GM18505 (cell line): ENCODE data around the gene PTGER3.
A peak's percentile ranks its signal among the peaks of the same experiment; 100 is the strongest.

Experiments used
- ATAC-seq: cut with Tn5 transposase; IDR thresholded peaks from one replicate; pipeline ENCODE4 v1.9.1; 2021; ENCODE audit not compliant: unreplicated experiment
- POLR2A ChIP-seq: IDR thresholded peaks from 4 replicates; pipeline ENCODE4 v1.6.1; 2011; ENCODE audit warnings: borderline replicate concordance; ENCODE audit not compliant: insufficient read depth, insufficient read length; ENCODE audit errors: extremely low read depth

PTGER3 gene

DNA sequence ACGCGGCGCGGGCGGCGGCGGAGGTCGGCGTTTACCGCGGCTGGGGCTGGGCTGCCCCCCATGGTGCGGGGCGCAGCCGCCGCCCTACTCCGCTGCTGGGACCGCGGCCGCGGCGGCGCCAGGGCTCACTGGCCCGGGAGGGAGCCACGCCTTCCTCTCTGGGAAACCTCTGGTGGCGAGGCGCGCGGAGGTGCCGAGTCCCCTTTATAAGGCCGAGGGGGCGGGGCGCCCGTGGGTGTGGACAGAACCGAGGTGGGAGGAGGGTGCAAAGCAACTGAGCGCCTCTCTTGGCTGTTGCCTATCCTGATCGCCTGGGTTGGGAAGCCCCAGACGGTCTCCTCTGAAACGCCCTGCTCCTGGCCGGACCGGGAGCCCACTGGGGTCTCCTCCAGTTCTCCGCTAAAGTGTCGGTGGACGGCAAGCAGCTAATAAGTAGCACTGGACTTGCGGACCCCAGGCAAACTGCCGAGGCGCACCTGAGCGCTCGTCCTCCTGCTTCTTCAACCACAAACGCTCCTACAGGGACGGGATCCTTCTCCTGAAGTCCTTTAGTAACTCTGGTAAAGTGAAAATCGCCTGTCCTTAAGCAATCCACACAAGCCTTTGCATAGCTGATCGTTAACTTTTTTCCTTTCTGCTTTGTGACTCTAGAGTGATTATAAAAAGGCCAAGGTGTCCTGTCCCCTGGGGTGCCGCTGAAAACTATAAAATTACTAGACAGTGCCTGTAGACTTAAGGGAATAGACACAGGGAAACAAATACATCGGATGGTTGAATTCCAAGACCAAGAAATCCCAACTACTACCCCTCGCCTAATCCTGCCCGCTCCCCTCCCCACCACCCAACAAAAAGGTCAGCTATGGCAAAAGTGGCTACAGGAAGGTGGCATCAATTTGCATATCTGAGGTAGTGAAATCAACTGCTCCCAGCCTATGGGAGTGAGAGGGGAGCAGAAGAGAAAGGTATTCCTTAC, at the start of gene PTGER3:
Gene PTGER3, minus strand, starts transcription at position 182 of the 973 bp plus-strand sequence. CDS start 239 bp downstream, outside the sequence.
- ATAC-seq = no peak
- no peak for TF ChIP-seq POLR2A

DNA sequence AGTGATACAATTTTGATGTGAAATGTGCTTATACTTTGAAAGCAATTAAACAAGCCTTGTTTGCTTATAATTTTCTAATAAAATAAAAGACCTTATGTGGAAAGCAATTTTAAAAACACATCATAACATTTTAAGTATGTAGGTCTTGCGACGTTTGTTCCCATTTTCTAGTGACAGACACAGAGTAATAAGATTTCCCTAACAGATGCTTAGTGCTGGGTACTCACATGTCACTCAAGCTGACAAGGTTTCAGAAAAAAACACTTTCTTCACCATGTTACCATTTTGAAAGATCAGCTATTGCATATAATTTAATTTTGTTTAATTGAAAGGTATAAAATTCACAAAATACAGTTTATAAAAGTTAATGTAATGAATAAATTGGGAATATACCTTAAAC, 47.3 kb upstream of the PTGER3 start:
- TF ChIP-seq POLR2A = no peak
- no peak for ATAC-seq

DNA sequence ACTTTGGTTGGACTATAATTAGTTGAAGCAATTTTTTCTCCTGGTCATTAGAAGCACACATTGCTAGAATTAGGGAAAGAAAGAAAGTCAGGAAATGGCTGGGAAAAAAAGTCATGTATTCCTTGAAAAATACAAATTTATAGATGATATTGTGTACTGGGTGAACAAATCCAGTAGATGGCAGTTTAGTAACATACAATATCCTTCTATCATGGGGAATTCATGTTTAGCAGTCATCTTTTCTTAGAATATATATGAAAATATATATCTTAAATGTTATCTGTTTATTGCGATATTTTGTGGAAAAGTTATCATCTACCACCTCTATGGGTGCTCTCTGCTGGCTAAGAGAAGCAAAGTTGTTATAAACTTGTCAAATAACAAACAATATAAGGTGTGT, 46.3 kb upstream of the PTGER3 start:
- TF ChIP-seq POLR2A = no peak
- no peak for ATAC-seq

DNA sequence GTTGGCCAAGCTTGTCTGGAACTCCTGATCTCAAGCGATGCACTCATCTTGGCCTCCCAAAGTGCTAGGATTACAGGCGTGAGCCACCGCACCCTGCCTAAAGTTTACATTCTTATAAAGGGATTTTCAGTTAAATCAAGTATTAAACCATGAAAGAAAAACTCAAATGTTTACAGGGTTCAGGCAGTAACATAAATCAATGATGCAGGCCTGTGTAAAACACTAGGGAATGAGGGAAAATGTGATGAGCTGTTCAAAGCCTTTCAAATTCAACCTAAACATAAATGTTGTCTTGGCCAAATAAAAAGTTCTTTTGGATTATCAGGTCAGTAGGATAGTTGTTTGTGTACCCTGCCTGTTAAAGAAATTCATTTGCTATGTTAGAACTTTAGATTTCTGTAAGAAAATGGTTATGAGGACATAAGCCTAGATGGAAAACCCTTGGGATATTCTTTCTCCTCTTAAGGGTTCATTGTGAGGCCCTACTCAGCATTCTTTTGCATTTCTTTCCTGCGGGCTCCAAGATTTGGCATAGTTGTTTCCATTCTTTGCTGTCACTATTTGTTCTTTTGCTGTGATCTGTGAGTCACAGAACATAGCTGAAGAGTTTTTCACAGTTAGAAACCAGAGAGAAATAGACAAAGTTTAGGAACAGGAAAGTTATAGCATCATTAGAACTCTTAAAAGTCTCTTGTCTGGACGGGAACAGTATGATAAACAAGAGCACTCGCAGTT, 42.1 kb upstream of the PTGER3 start:
- no peak for ATAC-seq
- no peak for TF ChIP-seq POLR2A

DNA sequence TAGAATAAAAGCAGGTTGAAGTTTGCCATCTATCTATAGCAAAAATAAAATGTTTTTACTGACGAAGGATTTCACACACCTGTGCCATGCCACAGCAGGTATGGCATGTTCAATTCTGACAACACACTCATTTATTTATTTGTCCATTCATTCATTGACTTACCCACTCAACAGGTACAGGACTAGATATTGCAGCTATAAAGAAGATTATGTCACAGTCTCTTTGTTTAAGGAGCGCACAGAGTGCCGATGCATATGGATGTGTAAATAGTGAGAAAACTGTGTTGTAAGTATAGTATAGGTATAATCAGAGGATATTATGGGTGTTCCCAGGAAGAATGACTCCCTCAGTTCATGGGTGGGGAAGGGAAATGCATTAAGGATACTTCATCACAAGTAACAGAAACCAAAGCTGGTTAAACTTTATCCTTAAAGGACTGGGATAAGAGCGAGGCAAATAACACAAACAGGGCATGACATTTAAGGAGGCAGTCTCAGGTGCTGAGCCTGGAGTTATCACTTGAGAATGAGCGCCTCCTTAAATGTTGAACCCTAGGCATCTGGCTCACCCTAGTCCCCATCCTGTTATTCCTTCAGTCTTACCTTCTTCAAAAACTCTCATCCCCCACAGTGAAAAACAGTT, 41.1 kb upstream of the PTGER3 start:
- no peak for ATAC-seq
- TF ChIP-seq POLR2A = no peak

DNA sequence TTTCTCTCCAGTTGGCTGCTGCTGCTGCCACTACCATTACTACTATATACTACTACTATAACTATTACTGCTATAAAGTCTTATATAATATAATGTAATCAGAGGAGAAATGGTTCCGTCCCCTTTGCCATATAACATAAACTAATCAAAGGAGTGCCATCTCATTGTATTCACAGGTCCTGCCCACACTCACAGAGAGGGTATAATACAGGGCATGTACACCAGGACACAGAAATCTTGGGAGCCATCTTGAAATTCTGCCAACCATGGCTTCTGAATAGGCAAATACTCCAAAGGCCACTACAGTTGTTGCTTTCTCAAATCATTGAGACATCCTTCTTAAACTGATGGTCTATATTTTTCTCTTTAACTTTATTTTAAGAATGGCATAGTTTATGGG, 40.1 kb upstream of the PTGER3 start:
- no peak for ATAC-seq
- TF ChIP-seq POLR2A = no peak

DNA sequence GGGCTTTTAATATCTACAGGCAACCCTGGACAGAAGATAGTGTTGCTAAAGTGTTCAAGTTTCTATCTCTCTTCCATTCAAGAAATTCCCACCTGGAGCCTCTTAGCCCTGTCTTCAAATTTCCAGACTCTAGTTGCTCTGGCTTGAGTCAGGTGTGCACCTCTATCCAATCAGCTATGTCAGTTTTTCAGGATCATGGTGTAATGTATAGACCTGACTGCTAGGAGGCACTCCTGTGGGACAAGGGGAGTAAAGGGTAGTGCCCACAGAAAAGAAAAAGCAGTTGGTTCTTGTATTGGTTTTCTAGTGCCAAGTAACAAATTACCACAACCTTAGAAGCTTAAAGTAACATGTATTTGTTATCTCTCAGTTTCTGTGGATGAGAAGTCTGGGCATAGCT, 39.4 kb upstream of the PTGER3 start:
- TF ChIP-seq POLR2A = no peak
- no peak for ATAC-seq

DNA sequence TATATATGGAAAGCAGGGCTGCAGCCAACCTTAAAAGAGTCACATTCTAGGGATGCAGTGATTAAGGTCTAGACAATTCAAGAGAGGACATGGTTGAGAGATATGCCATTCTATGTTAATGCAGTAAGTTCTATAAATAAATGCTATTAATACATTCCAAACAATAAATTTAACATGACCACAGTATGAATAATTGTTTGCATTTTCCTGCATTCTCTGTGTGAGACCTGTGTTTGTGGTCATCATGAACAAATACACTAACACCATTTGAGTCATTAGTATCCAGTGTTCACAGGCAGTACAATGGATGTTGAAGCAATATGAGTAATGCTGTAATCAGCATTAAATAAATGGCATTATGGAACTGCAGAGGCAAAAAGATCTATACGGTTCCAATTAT, 38.7 kb upstream of the PTGER3 start:
- ATAC-seq = no peak
- no peak for TF ChIP-seq POLR2A

DNA sequence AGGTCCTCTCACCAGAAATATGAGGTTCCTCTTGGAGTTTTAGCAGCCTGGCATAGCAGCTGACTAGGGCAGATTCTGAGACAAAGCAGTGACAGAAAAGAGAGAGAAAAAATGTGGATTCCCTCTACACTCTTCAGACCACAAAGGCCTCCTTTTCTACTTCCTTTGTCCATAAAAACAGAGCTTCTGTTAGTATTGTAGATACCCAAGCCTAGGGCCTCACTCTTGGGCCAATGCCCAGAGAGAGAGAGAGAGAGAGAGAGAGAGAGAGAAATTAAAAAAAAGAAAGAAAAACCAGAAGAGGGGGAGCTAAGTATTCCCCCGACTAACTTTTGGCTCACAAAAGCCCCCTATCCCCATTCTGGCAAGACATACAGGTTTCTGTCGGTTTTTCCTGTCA, 35.7 kb upstream of the PTGER3 start:
- TF ChIP-seq POLR2A = no peak

DNA sequence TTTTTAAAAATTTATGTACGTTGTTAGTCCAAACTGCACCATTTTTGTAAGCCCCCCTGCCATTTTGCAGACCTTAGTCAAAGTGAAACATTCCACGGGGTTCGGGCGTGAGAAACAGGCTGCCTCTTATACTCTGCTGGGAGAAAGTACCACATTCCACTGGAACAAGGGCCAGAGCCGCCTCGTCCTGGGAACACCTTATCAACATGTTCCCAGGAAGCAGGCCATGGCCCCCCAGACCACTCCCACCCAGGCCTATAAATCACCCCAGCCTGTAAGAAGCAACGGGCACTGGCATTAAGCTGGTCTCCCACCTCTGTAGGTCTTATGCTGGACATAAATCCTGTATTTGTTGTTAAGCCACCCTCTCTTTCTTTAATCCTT, 34.1 kb upstream of the PTGER3 start:
- ATAC-seq = no peak
- TF ChIP-seq POLR2A = no peak

More for the DNA sequence above, 35.7 kb upstream of the PTGER3 start:
- ATAC-seq = no peak

DNA sequence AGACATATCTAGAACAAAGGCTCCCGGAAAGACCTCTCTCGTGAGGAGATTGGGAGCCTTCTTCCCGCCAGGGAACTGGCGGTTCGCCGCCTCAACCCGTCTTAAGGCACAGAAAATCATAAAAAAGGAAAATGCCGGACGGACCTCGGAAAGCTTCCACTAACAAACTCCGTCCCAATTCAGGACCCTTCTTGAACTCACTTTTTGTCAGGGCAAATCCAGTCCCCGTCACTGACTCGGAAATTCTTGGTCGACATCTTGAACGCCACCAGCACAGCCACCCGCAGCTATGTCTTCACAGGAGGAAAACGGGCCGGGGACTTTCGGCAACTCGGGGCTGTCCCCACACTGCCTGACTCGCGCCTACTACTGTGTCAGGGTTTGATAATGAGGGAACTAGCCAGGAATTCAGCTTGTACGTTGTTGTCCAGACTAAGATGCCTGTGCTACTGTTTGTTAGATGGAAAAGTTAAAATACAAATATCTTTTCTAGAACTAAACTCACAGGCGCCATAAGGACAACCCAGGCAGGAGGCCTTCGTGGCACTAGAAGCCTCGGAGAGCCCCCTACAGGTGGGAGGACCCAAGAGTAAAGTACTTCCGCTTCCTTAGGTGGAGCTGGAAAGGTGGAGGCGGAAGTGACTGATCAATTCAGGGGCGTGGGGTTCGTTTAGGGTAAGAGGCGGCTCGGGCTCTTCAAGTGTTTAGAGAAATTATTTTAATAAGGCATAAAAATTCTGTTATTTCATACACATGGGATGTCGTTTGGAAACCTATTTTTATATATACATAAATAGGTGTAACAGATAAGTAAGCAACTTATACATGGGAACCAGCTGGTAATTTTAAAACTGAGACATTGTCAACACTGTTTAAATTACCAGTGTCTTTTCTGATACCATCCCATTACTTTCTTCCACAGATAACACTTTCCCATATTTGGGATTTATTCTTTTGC, 33.4 kb upstream of the PTGER3 start, which contains the start of gene ZRANB2:
Gene ZRANB2, minus strand, starts transcription at position 297 of the 958 bp plus-strand sequence. Its CDS starts 40 bp downstream, at position 257.
- peak; percentile 100 for ATAC-seq
- peak; percentile 91 for TF ChIP-seq POLR2A

DNA sequence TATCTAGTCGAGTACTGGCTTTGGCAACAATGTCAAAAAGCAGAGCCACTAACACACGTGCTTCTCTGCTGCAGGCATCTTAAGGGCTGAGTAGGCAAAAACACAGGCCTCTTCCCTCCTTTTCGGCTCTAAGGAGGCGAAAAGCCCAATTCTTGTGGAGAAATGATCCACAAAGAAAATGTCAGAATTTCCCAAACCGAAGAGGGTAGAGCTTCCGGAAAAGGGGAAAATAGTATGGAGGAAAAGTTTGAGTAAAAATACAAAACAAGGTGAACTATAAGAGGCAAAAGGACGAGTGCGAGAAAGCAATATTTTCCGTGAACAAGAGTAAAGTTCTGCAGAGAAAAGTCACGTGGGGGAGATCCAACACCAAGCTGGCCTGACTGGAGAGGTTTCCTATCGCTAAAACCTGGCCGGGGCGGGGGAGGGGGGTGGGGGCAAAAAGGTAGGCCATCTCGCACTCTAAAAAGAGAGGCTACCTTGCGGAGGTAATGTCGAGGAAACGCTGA, 32.7 kb upstream of the PTGER3 start:
- ATAC-seq = peak; percentile 3
- no peak for TF ChIP-seq POLR2A
